PC-9 (cell line): Measurements from ENCODE around the gene TUBA8. TPM values are rescaled to one million over a fixed set of nuclear protein-coding genes. Genes with fewer than 3 reads are reported as not detected.

Source experiments
- BruUV-seq: library from RNA; stranded (reverse); fragments of 400-500 nt; replicated peaks from 2 replicates; lab custom pipeline; 2021; lab: Mats Ljungman, UMichigan
- CTCF ChIA-PET: fragments of 300-600 bp; sonication (Branson Sonifier 250); formaldehyde crosslinking; loops from one replicate; lab custom pipeline; 2022; ENCODE audit warnings: antibody characterized with exemption; lab: Charles Lee
- POLR2A ChIA-PET: fragments of 300-600 bp; sonication (Branson Sonifier 250); formaldehyde crosslinking; loops from one replicate; lab custom pipeline; 2022; ENCODE audit warnings: antibody characterized with exemption; ENCODE audit not compliant: unreplicated experiment; lab: Charles Lee
- DNase-seq, 2 experiments: peaks; one replicate each; pipeline versions ENCODE4 v3.0.0 to v3.0.0-alpha.2; 2015 to 2022; ENCODE audit warnings: mixed read lengths in 1 of 2
- H2AFZ ChIP-seq: fragments of 200-600 bp; sonication (generic); 2 replicates; pipeline ENCODE4 v1.8.1; 2017; ENCODE audit warnings: antibody characterized with exemption
- H3F3A ChIP-seq: fragments of 200-600 bp; sonication (generic); 2 replicates; pipeline ENCODE4 v1.8.1; 2017; ENCODE audit warnings: antibody characterized with exemption, mild to moderate bottlenecking, low read depth; ENCODE audit not compliant: insufficient read depth
- H3K27ac ChIP-seq: fragments of 200-600 bp; sonication (generic); 2 replicates; pipeline ENCODE4 v1.6.1; 2016; ENCODE audit warnings: mixed run types
- H3K27me3 ChIP-seq: fragments of 200-600 bp; sonication (generic); 2 replicates; pipeline ENCODE4 v1.6.1; 2016; ENCODE audit warnings: low read depth, mixed run types; ENCODE audit not compliant: insufficient read depth
- H3K36me3 ChIP-seq: fragments of 200-600 bp; sonication (generic); 2 replicates; pipeline ENCODE4 v1.6.1; 2016; ENCODE audit warnings: low read depth, mixed run types
- H3K4me1 ChIP-seq: fragments of 200-600 bp; sonication (generic); replicated peaks from 2 replicates; pipeline ENCODE4 v1.6.1; 2016; ENCODE audit warnings: mixed run types; ENCODE audit not compliant: insufficient read depth
- H3K4me2 ChIP-seq: fragments of 200-600 bp; sonication (generic); 2 replicates; pipeline ENCODE4 v1.6.1; 2017; ENCODE audit warnings: mixed run types
- H3K4me3 ChIP-seq: fragments of 200-600 bp; sonication (generic); 2 replicates; pipeline ENCODE4 v1.6.1; 2016; ENCODE audit warnings: mixed run types
- H3K79me2 ChIP-seq: fragments of 200-600 bp; sonication (generic); 2 replicates; pipeline ENCODE4 v1.6.1; 2017; ENCODE audit warnings: low read depth, mixed run types
- H3K9me2 ChIP-seq: fragments of 200-600 bp; sonication (generic); 2 replicates; pipeline ENCODE4 v1.8.1; 2017; ENCODE audit warnings: mild to moderate bottlenecking; ENCODE audit not compliant: insufficient read depth
- H3K9me3 ChIP-seq: fragments of 200-600 bp; sonication (generic); 2 replicates; pipeline ENCODE4 v1.8.1; 2016; ENCODE audit warnings: low read depth; ENCODE audit not compliant: insufficient read depth
- H4K20me1 ChIP-seq: fragments of 200-600 bp; sonication (generic); 2 replicates; pipeline ENCODE4 v1.8.1; 2017; ENCODE audit not compliant: insufficient read depth
- CTCF ChIP-seq: fragments of 200-600 bp; sonication (generic); conservative IDR thresholded peaks from 2 replicates; pipeline ENCODE4 v1.6.1; 2017; ENCODE audit warnings: mixed run types, antibody characterized with exemption, mild to moderate bottlenecking, moderate library complexity
- EZH2 ChIP-seq: fragments of 200-600 bp; sonication (generic); IDR thresholded peaks from 2 replicates; pipeline ENCODE4 v1.8.0; 2017; ENCODE audit warnings: antibody characterized with exemption, low read depth
- intact Hi-C: fragments of 100-400 bp; cut with micrococcal nuclease; formaldehyde crosslinking; loops from one replicate; pipeline ENCODE4 v1.10.0; 2022; ENCODE audit not compliant: unreplicated experiment
- total RNA-seq: library from RNA; stranded (reverse); gene quantifications from 2 replicates; pipeline ENCODE4 v1.2.3, GENCODE V29; 2021

Gene TUBA8
- total RNA-seq, 1 experiment from 2014 or later: 0.72 TPM

GRCh38 chr22:18116634-18117033 lies 6.0 kb downstream of the TUBA8 start:
- Histone ChIP-seq H3K4me2 (no peak overlapping the region), H3K4me1 (no peaks in the 10 kb centered on the region), H3K79me2 (no peaks in the 10 kb centered on the region), H3K27ac (no peak overlapping the region), H3K27me3 (no peaks in the 10 kb centered on the region), H3K9me2 (no peaks in the 10 kb centered on the region), H3F3A (no peaks in the 10 kb centered on the region), H3K36me3 (no peaks in the 10 kb centered on the region), H3K4me3 (no peak overlapping the region), H4K20me1 (no peaks in the 10 kb centered on the region), H3K9me3 (no peaks in the 10 kb centered on the region), H2AFZ (no peak overlapping the region)
- BruUV-seq: no TSS peak
- TF ChIP-seq CTCF (no peak), EZH2 (no peak)
- POLR2A ChIA-PET: no interaction called here
- no peak for DNase-seq
- intact Hi-C loops: no loop called here
- CTCF ChIA-PET: no interaction called here

GRCh38 chr22:18118345-18118915 lies 7.8 kb downstream of the TUBA8 start:
- Histone ChIP-seq H3K36me3 (no peaks in the 10 kb centered on the region), H3K79me2 (no peaks in the 10 kb centered on the region), H4K20me1 (no peaks in the 10 kb centered on the region), H3K9me2 (no peaks in the 10 kb centered on the region), H3K27ac (no peak overlapping the region), H3K9me3 (no peaks in the 10 kb centered on the region), H3F3A (no peaks in the 10 kb centered on the region), H3K4me1 (no peaks in the 10 kb centered on the region), H3K4me2 (no peak overlapping the region), H3K27me3 (no peaks in the 10 kb centered on the region), H3K4me3 (no peak overlapping the region), H2AFZ (no peak overlapping the region)
- ChIA-PET CTCF (no interaction called here), POLR2A (no interaction called here)
- intact Hi-C loops: no loop called here
- DNase-seq: no peak
- TF ChIP-seq EZH2: no peak
- TF ChIP-seq CTCF: no peak
- BruUV-seq: no TSS peak

GRCh38 chr22:18119409-18120110 lies 9.0 kb downstream of the TUBA8 start:
- H3K27me3 ChIP-seq: no peaks in the 10 kb centered on the region
- no peaks in the 10 kb centered on the region for H3K9me2 ChIP-seq
- no peak overlapping the region for H3K4me2 ChIP-seq
- TF ChIP-seq CTCF (no peak), EZH2 (no peak)
- no peaks in the 10 kb centered on the region for H3K4me1 ChIP-seq
- H3K9me3 ChIP-seq: no peaks in the 10 kb centered on the region
- H3K27ac ChIP-seq: no peak overlapping the region
- H3K4me3 ChIP-seq: no peak overlapping the region
- ChIA-PET POLR2A (no interaction called here), CTCF (no interaction called here)
- no peak for DNase-seq
- no peaks in the 10 kb centered on the region for H4K20me1 ChIP-seq
- H3K36me3 ChIP-seq: no peaks in the 10 kb centered on the region
- H3F3A ChIP-seq: no peaks in the 10 kb centered on the region
- no TSS peak for BruUV-seq
- no peak overlapping the region for H2AFZ ChIP-seq
- no peaks in the 10 kb centered on the region for H3K79me2 ChIP-seq
- intact Hi-C loops: no loop called here
